Gastroesophageal sphincter (tissue), 3 donors: Measurements from ENCODE around the gene PNPLA7.

Source experiments
- EP300 ChIP-seq: sonication (generic); formaldehyde crosslinking; IDR thresholded peaks from one replicate; pipeline ENCODE4 v1.6.1; 2017; ENCODE audit warnings: antibody characterized with exemption, mild to moderate bottlenecking
- POLR2AphosphoS5 ChIP-seq: sonication (generic); formaldehyde crosslinking; IDR thresholded peaks from one replicate; pipeline ENCODE4 v1.6.1; 2017; ENCODE audit warnings: antibody characterized with exemption
- TF ChIP-seq, protein P1 (sequence below), 4 experiments: fragments of 200-600 bp in 2 of 4; fragments of 450-650 bp in 2 of 4; sonication (generic) in 1 of 4; IDR thresholded peaks; one replicate each; pipeline ENCODE4 v1.5.1; 2017 to 2019; ENCODE audit warnings: antibody characterized with exemption in 4 of 4, mild to moderate bottlenecking in 2 of 4, moderate library complexity in 2 of 4

DNA sequence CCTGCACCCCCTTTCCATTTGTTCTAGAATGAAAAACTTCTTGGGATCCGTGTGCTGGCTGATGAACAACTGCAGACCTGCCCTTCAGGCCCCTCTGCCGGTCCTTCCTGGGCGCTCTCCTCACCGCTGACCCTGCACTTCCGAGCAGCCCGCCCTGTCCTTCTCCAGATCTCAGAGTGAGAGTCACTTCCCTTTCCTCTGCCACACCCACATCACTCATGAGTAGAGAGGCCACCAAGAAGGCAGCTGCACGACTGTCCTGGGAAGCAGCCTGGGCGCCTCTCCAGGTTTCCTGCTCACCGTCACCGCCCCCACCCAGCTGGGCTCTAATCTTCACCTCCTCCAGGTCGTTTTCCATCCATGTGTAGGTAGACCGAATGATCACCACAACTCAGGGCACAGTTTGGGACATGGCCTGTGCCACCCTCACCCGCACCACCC is 56.1 kb downstream of the PNPLA7 start:
- TF ChIP-seq, protein P1, sequence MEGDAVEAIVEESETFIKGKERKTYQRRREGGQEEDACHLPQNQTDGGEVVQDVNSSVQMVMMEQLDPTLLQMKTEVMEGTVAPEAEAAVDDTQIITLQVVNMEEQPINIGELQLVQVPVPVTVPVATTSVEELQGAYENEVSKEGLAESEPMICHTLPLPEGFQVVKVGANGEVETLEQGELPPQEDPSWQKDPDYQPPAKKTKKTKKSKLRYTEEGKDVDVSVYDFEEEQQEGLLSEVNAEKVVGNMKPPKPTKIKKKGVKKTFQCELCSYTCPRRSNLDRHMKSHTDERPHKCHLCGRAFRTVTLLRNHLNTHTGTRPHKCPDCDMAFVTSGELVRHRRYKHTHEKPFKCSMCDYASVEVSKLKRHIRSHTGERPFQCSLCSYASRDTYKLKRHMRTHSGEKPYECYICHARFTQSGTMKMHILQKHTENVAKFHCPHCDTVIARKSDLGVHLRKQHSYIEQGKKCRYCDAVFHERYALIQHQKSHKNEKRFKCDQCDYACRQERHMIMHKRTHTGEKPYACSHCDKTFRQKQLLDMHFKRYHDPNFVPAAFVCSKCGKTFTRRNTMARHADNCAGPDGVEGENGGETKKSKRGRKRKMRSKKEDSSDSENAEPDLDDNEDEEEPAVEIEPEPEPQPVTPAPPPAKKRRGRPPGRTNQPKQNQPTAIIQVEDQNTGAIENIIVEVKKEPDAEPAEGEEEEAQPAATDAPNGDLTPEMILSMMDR (IDR thresholded peaks at IDR 0.05): no peak
- no peak for TF ChIP-seq POLR2AphosphoS5
- TF ChIP-seq EP300: no peak
